Measurements from ENCODE around the gene AOAH.

AOAH gene

GRCh38 chr7:36599645-36600313, 124.5 kb downstream of the AOAH start:
- DNase-seq = peak; percentile 61

GRCh38 chr7:36598054-36598674, 126.1 kb downstream of the AOAH start:
- no peak for DNase-seq

DNA sequence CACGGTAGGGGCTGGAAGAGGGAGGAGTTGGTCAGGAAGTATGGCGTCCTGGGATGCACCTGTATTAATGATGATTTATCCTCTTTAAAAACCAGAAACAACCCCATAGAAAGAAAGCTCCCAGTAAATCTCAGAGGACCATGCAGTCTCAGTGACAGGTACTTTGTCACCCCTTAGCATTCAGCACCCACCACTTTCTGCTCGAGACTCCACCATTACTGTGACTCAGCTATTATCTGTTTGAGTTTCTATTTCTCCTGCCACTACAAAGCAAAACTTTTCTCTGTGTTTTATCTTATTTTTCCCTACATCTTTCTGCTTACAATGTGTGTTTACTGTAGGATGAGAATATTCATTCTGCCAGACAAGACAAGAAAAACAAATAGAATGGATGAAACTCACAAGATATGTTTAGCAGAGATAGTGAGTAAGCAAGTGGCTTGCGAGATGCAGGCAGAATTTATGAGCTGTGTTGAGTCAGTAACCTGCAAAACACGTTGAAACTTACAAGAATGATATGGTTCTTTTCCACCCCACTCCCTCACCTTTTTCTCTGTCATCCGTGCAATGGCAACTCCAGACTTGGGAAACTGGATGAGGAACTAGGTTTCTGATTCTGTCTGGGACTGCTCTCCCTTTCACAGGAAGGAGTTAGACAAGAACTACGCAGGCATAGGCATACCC, 127.1 kb downstream of the AOAH start:
- DNase-seq = no peak

- DNase-seq = no peak
Measured at GRCh38 chr7:36594445-36594844, 129.8 kb downstream of the AOAH start.

- peak; percentile 58 for DNase-seq
Measured at GRCh38 chr7:36591636-36592035, 132.7 kb downstream of the AOAH start.

GRCh38 chr7:36589391-36589790, 134.9 kb downstream of the AOAH start:
- no peak for DNase-seq

DNA sequence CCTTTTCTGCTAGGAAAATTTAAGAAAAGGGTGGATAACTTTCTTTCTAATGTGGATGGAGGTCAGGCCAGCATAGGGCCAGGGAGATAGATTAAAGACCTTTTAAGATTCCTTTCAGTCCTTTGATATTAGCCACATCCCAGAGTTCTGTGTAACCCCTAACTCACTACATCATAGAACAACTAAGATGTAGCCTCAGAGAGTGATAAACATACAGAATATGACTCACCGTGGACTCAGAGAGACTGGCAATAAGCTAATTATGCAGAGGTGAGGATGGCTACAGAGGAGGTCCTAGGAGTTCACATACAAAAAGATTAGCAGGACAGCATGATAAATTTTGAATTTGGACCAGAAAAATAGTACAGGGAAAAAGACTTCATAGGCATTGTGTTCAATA, 141.0 kb downstream of the AOAH start:
- DNase-seq = no peak

- no peak for DNase-seq
Measured at GRCh38 chr7:36575832-36576231, 148.5 kb downstream of the AOAH start.

DNA sequence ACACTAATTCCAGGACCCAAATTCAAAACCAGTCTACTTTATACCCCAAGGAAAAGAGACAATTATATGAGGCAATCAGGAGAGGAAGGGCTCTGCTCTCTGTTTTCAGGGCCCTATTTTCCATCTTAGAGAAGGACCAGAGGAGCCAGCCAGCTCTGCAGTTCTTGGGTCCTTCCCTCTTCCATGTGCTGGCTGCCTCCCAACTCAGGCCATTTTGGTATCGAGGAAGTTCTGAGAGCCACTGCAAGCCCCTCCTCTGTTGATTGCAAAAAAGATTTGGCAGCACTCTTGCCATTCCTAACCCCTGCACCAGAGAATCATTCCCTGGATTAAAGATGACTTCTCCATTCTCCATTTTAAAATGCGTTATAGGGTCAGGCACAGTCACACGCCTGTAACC, 151.2 kb downstream of the AOAH start:
- DNase-seq = no peak

DNA sequence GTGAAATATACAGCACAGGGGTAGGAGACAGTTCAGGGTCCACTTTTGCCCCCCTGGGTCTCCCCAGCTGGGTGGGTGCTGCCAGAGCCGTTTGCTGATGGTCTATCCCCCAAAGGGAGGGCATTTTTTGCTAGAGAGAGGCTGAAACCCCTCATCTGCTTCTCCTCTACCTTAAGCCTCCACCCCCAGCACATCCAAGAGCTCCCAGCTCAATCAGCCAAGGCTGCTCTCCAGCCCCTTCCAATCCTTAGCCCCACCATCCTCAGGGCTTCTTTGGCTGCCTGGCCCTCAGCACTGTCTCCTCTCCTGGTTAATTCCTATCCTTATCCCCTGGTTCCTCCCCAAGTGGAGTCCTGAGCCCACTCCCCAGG, 153.1 kb downstream of the AOAH start:
- DNase-seq = no peak

- peak; percentile 12 for DNase-seq
Measured at GRCh38 chr7:36570528-36571189, 153.6 kb downstream of the AOAH start.

DNA sequence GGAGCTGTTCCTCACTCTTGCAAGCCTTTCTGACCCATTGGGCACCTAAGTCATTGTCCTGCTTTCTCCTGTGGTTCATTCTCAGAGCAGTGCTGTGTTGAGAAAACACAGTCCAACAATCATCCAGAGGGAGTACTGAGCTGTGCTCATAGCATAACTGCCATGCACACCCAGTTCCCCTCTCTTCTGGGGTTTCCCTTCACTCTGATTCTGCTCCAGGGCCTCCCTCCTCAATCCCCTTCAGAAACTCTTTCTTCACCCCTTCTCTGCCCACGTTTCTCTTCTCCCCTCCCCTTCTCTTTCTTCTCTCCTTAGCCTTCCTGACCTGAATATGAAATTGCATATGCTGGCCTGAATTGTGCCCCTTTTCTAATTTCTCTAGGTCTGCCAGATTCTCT, 155.8 kb downstream of the AOAH start:
- DNase-seq = peak; percentile 54

DNA sequence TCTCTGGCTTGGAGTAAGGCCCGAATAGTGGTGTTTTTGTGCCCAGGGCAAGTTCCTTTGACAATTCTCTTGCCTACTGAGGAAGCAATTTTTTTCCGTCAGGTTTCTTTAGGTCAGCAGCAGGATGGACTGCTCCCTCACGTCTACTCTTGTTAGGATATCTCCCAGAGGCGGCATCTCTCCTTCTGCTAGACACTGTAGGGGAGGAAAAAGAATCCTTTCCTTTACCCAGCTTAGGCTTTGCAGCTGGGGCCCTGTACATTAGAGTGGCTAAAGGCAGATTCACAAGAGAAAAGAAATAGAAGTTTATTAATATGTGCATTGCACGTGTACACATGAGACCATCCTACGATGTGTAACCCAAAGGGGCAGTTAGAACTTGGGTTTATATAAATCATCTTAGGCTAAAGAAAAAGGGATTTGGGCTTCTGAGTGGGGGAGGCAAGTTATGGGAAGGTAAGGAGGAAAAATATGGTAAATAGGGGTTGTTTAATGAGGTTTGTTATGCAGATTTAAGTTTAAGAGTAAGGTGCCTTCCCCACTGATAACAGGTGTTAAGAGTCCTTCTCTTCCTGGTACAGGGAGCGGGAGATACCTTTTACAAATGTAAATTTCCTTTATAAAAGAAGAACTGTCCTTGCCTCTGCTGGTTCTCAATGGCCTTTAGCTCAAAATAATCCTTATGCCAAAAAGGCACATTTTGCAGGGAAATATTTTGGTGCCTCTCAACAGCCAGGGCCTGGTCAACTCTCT, 156.4 kb downstream of the AOAH start:
- DNase-seq = no peak

DNA sequence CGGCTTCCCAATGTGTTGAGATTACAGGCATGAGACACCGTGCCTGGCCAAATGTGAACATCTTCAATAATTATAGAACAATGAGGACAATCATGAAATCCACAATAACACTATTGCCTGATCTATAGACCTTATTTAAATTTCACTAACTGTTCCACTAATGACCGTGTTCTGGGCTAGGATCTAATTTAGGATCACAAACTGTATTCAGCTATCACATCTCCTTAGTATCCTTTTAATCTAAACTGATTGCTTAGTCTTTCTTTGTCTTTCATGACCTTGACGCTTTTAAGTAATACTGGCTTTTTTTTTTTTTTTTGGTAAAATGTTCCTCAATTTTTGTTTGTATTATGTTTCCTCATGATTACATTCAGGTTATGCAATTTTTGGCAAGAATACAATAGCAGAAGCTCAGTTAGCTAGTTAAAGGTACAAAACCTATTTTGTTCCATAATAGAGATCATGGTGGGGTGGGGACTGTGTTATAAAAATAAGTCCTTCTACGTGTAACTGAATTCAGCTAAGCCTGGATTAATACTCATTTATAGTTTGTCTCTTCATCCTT, 158.4 kb downstream of the AOAH start:
- DNase-seq = peak; percentile 89

GRCh38 chr7:36564489-36564888, 159.8 kb downstream of the AOAH start:
- DNase-seq = peak; percentile 26

DNA sequence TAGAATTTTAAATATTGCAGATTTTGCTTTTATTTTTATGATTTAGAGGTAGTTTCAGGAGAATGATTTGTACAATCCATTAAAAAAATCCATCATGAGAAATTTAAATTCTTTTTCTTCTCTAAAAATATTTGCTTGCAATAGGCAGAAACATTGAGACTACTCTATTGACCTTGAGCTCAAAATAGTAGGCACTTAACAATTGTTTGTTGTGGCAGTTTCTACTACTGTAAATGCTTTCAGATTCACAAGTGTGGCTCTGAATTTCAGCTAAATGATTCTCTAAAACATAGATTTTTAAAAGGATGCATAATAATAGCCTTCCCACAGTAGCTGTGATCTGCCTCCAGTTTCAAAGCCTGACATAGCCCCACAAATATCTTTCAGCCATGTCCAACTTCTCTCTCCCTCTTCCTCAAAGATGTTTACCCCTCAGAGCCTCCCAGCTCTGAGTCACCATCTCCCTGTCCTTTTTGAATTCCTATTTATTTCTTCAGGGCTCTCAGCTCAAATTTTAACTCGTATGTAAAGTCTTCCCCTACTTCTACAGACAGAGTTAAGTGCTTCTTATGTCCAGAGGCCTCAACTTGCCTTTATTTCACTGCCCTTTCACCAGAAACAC, 160.5 kb downstream of the AOAH start:
- peak; percentile 32 for DNase-seq

DNA sequence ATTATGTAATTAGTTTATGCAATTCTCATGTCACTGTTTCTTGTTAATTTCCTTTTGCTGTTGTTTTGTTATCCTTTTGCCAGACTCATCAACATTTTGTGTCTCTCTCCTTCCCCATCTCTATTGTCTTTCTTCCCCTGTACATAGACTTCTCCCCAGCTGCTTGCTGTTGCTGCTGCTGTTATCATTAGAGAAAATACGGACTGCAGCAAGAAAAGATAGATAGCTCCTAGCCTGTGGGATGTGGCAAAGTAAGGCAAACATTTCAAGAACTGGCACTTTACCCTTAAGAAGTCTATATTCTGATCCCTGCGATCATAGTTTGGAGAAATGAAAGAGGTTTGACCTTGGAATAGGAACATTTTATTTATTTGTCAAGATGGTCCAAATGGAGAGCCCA, 162.2 kb downstream of the AOAH start:
- DNase-seq = peak; percentile 13

DNA sequence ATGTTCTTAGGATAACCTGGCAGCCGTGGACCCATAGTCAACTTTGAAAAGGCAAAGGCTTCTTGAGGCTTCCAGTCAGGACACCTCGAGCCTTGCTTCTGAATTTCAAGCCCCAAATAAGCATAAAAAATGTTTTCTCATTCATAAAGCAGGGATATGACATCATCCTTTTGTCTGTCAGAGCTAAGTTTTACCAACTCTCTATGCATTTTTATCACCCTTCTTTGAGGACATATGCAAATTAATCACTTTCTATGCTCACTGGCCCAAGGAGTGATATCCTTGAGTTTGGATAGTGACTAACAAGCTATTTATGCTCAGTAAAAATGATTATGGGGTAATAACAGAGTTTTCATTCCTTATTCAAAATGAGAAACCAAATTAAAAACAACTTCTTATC, 175.3 kb downstream of the AOAH start:
- DNase-seq = no peak

DNA sequence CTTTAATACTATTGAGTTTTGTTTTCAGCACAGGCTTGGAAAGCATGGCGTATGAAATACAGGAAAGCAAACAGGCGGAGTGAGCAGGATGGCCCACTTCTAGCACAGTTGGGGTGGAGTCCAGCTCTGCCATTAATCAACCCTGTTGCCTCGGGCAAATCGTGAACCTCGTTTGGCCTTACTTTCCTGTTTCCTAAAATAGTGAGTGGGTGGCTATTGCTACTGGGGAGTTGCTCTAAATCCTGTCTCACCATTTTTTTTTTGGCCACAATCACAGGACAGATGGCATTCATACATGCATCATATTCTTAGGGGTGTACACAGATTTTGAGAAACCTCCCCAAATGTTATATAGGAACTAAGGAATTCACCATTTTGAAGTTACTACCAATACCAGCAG, 176.9 kb downstream of the AOAH start:
- DNase-seq = no peak

GRCh38 chr7:36546331-36546730, 178.0 kb downstream of the AOAH start:
- DNase-seq = no peak

DNA sequence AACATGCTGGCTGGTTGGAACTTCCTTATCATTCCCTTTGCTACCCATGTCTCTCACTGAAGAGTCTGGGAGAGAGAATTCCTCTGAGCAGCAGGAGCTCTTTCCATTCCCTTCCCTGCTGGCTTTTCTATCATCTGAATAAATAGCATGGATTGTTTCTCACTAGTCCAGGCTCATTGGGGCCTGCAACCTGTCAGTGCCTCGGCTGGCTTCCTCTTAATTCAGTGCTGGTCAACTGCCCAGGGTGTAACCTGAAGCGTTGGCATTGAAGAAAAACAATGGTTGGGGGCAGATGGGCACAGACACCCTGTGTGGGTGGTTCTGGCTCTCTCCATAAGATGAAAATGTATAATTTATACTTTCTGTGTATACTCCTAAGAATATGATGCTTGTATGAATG, 179.0 kb downstream of the AOAH start:
- DNase-seq = no peak

GRCh38 chr7:36538126-36538525, 186.2 kb downstream of the AOAH start:
- no peak for DNase-seq
